Subcutaneous abdominal adipose tissue (tissue), 5 donors: ENCODE data around the gene C3orf49.

ENCODE experiments used
- H3K27ac ChIP-seq: one replicate; pipeline ENCODE4 v1.7.0; 2013; ENCODE audit warnings: low read depth, mild to moderate bottlenecking, inconsistent platforms, low read length, moderate library complexity
- H3K27me3 ChIP-seq, 5 donors: one replicate each; pipeline ENCODE4 v1.7.0; 2013; ENCODE audit warnings: low read length in 5 of 5, inconsistent platforms in 1 of 5; ENCODE audit not compliant: control insufficient read depth in 5 of 5, insufficient read depth in 4 of 5
- H3K36me3 ChIP-seq, 5 donors: one replicate each; pipeline ENCODE4 v1.7.0; 2013; ENCODE audit warnings: low read length in 5 of 5; ENCODE audit not compliant: control insufficient read depth in 5 of 5, insufficient read depth in 5 of 5
- H3K4me1 ChIP-seq, 5 donors: one replicate each; pipeline ENCODE4 v1.7.0; 2013; ENCODE audit warnings: low read length in 5 of 5, mild to moderate bottlenecking in 3 of 5, moderate library complexity in 1 of 5; ENCODE audit not compliant: control insufficient read depth in 5 of 5, insufficient read depth in 5 of 5
- H3K4me3 ChIP-seq, 5 donors: one replicate each; pipeline ENCODE4 v1.7.0; 2013; ENCODE audit warnings: low read length in 5 of 5, low read depth in 1 of 5
- H3K9ac ChIP-seq, 5 donors: one replicate each; pipeline ENCODE4 v1.7.0; 2013; ENCODE audit warnings: low read length in 5 of 5, mild to moderate bottlenecking in 4 of 5, moderate library complexity in 3 of 5
- H3K9me3 ChIP-seq, 5 donors: one replicate each; pipeline ENCODE4 v1.7.0; 2013; ENCODE audit warnings: low read length in 5 of 5; ENCODE audit not compliant: control insufficient read depth in 5 of 5
- donor health status: healthy.
- donor health status: healthy.
- donor health status: healthy.
- donor health status: healthy.
- donor health status: healthy.

C3orf49 gene

DNA sequence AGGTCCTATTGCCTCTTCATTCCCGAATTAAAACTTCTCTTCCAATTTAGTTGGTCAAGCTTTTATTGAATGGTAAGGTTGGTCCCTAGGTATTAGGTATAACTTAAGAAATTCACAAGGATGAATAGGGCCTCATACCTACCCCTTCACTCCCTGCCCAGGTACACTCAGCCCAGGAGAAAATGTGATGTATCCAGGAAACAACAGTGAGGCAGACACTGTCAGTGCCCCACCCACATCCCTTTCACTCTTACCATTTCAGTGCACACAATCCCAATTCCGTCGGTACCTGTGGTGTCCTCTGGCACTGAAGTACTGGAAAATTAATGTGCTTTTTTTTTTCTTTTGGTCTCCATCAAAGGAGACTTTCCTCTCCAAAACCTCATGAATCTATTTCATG, 10.5 kb upstream of the C3orf49 start:
- Histone ChIP-seq H3K4me3 (no peak overlapping the region), H3K27me3 (no peaks in the 10 kb centered on the region), H3K9ac (no peak overlapping the region), H3K27ac (no peak overlapping the region), H3K4me1 (no peaks in the 10 kb centered on the region), H3K36me3 (no peaks in the 10 kb centered on the region), H3K9me3 (no peaks in the 10 kb centered on the region)

DNA sequence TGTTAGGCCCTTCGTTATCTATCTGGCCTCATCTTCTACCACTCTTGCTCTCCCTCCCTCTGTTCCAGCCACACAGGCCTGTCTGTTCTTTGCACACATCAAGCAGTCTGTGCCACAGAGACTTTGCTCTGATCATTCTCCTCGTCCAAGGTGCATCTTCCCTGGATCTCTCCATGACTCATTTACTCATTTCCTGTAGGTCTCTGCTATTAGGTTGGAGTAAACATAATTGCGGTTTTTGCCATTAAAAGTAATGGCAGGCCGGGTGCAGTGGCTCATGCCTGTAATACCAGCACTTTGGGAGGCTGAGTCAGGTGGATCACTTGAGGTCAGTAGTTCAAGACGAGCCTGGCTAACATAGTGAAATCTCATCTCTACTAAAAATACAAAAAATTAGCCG, 9.5 kb upstream of the C3orf49 start:
- Histone ChIP-seq H3K4me3 (no peak overlapping the region), H3K36me3 (no peaks in the 10 kb centered on the region), H3K4me1 (no peaks in the 10 kb centered on the region), H3K27ac (no peak overlapping the region), H3K9me3 (no peaks in the 10 kb centered on the region), H3K9ac (no peak overlapping the region), H3K27me3 (no peaks in the 10 kb centered on the region)

DNA sequence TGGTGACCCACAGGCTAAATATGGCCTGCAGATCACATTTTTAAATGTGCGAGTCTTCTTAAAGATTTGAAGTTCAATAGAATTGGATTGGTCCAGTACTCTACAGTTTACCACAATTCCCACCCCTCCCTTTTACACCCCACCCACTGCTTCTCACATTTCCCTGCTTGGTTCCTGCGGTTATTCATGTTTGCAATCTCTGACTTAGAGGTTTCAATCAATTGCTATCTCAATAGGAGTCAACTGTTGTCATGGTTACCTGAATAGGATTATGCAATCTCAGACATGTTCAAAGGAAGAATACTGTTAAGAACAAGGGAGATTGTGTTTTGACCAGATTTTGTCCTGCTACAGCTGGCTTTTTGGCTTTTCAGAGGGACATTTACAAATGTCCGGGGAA, 4.9 kb upstream of the C3orf49 start:
- no peaks in the 10 kb centered on the region for H3K27me3 ChIP-seq
- H3K27ac ChIP-seq = no peak overlapping the region
- H3K9me3 ChIP-seq = no peaks in the 10 kb centered on the region
- no peak overlapping the region for H3K9ac ChIP-seq
- no peaks in the 10 kb centered on the region for H3K36me3 ChIP-seq
- H3K4me3 ChIP-seq = no peak overlapping the region
- no peaks in the 10 kb centered on the region for H3K4me1 ChIP-seq

DNA sequence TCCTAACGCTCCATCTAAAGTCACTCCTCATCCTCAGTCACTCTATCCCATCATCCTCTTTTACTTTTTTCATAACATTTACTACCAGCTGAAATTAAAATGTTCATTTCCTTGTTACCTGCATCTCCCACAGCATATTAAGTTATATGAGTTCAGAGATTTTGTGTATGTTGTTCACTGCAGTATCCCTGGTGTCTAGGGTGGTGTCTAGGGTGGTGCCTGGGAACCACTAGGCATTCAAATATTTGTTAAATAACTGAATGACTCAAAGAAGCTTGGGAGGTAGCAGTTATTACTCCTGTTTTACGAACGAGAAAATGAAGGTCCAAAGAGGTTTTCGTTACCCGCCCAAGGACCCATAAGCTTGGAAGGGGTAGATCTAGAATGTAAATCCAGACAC, 1.9 kb upstream of the C3orf49 start:
- no peak overlapping the region for H3K27ac ChIP-seq
- no peaks in the 10 kb centered on the region for H3K27me3 ChIP-seq

DNA sequence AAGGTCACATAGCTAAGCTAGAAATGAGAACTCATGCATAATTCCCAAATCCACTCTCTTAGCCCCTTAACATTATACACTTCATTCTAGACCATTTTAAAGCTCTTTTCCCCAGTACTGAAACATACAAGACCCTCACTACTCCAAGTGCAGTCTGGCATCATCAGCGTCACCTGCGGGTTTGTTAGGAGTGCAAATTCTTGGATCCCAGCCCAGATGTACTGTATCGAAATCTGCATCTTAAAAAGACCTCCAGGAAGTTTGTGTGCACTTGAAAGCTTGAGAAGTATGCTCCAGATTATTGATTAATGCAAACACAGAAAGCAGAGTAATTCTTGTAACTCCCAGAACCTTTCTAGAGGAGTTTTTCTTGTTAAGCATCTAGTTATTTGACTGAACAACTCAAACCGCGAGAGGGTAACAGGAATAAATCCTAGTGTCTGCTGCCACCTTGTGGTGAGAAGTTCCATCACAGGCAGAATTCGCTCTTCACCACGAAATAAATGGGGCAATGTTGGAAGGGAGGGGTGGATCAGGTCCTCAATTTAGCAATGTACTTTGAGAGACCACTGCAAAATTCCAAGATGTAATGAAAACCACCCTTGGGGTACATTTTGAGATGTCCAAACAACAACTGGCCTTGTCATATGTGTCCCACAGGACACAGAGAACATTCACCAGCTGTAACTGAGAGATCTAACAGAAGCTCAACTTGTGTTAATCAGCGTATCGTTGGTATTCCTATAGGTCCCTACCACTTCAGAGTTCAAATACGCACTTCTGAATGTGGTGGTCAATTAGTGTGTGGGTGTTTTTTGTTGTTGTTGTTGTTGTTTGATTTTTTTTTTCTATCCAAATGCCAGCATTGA, 583 bp upstream of the C3orf49 start:
- no peaks in the 10 kb centered on the region for H3K27me3 ChIP-seq
- no peak overlapping the region for H3K4me3 ChIP-seq
- H3K9me3 ChIP-seq = no peaks in the 10 kb centered on the region
- no peak overlapping the region for H3K27ac ChIP-seq
- no peaks in the 10 kb centered on the region for H3K36me3 ChIP-seq
- H3K4me1 ChIP-seq = no peaks in the 10 kb centered on the region
- H3K9ac ChIP-seq = no peak overlapping the region

More for the DNA sequence above, 1.9 kb upstream of the C3orf49 start:
- Histone ChIP-seq H3K4me3 (no peak overlapping the region), H3K9ac (no peak overlapping the region), H3K9me3 (no peaks in the 10 kb centered on the region), H3K36me3 (no peaks in the 10 kb centered on the region), H3K4me1 (no peaks in the 10 kb centered on the region)

DNA sequence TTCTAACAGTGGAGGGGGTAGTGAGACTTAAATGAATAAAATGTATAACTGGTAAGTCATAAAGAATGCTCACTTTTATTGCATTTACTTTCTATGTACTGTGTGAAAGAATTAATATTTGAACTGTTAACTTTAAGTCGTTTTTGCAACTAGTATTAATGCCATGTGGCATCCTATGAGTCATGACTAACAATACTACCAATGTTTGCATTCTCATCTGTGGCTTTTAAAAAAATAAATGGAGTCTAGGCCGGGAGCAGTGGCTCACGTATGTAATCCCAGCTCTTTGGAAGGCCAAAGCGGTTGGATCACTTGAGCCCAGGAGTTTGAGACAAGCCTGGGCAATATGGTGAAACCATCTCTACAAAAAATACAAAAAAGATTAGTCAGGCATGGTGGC, 5.2 kb downstream of the C3orf49 start:
- no peak overlapping the region for H3K9ac ChIP-seq
- H3K9me3 ChIP-seq = no peaks in the 10 kb centered on the region
- H3K36me3 ChIP-seq = peaks cover 0 to 15% (median 6%) of the 10 kb centered on the region in 5 donors
- H3K4me3 ChIP-seq = no peak overlapping the region
- no peak overlapping the region for H3K27ac ChIP-seq
- H3K4me1 ChIP-seq = no peaks in the 10 kb centered on the region
- no peaks in the 10 kb centered on the region for H3K27me3 ChIP-seq

DNA sequence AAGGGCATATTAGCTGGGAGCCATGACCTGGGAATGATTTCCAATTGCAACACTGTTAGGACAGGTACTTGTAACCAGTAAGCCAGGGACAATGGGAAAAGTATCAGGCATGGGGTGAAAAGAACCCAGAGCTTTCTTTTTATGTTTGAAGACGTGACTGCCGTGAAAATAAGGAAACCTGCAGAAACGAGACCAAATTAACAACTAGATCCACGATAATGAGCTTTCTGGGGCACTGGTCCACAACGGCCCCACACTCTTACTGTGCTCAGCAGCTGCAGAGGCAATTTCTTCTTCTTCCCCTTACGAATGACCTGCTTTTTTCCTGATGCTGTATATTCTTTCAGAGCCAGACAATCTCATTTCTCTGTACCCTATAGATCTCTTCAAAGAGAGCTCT, 11.4 kb downstream of the C3orf49 start:
- H3K9me3 ChIP-seq = no peaks in the 10 kb centered on the region
- H3K27me3 ChIP-seq = no peaks in the 10 kb centered on the region
- H3K9ac ChIP-seq = no peak overlapping the region
- H3K4me3 ChIP-seq = no peak overlapping the region
- H3K27ac ChIP-seq = no peak overlapping the region
- peaks cover 22 to 47% (median 35%) of the 10 kb centered on the region in 5 donors for H3K36me3 ChIP-seq
- H3K4me1 ChIP-seq = no peaks in the 10 kb centered on the region

DNA sequence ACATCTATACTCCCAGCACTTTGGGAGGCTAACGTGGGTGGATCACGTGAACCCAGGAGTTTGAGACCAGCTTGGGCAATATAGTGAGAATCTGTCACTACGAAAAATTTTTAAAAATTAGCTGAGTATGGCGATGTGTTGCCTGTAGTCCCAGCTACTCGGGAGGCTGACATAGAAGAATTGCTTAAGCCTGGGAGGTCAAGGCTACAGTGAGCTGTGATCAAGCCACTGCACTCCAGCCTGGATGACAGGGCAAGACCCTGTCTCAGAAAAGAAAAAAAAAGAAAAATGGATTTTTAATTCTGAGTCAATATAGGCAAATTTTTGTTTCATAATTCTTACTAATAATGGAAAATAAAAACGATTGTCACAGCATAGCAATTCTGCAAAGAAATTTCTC, 13.3 kb downstream of the C3orf49 start:
- H3K36me3 ChIP-seq = peaks cover 22 to 40% (median 37%) of the 10 kb centered on the region in 5 donors
- no peaks in the 10 kb centered on the region for H3K27me3 ChIP-seq
- no peaks in the 10 kb centered on the region for H3K4me1 ChIP-seq
- no peak overlapping the region for H3K4me3 ChIP-seq
- no peak overlapping the region for H3K9ac ChIP-seq
- H3K27ac ChIP-seq = no peak overlapping the region
- H3K9me3 ChIP-seq = no peaks in the 10 kb centered on the region

DNA sequence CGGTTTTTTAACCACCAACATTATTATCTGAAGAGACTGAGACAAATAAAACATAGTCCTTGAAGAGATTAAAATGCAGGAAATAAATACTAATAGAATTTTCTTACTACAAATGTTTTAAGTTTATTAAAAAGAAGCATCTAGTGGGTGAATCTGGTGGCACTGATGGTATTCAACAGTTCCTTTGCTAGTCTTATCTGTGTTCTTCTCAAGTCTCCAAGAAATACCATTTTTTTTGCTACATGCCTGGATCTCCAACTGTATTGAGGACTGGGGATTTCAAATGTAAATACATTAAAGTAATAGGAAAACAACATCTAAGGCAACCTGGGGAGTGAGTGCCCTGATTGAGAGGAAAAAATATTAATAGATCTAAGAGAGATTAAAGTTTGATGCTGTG, 22.6 kb downstream of the C3orf49 start:
- Histone ChIP-seq H3K36me3 (peaks cover 0 to 4% (median 0%) of the 10 kb centered on the region in 5 donors), H3K27me3 (no peaks in the 10 kb centered on the region), H3K27ac (no peak overlapping the region), H3K4me1 (no peaks in the 10 kb centered on the region), H3K9me3 (no peaks in the 10 kb centered on the region), H3K9ac (no peak overlapping the region), H3K4me3 (no peak overlapping the region)

DNA sequence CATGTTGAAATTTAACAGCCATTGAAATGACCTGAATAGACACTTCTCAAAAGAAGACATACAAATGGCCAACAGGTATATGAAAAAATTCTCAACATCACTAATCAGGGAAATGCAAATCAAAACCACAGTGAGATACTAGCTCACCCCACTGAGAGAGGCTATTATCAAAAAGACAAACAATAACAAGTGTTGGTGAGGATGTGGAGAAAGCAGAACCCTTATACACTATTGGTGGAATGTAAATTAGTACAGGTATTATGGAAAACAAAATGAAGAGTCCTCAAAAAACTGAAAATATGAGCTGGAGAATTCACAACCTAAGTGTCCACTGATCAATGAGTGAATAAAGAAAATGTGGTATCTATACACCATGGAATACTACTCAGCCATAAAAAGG, 23.0 kb downstream of the C3orf49 start:
- Histone ChIP-seq H3K4me1 (no peaks in the 10 kb centered on the region), H3K27ac (no peak overlapping the region), H3K36me3 (peaks cover 0 to 4% (median 0%) of the 10 kb centered on the region in 5 donors), H3K4me3 (no peak overlapping the region), H3K9me3 (no peaks in the 10 kb centered on the region), H3K9ac (no peak overlapping the region), H3K27me3 (no peaks in the 10 kb centered on the region)
